GM08714 (cell line): ENCODE data around the gene SPPL2C.

Source experiments
- H3K4me3 ChIP-seq: fragments of 200-500 bp; sonication (Bioruptor generic); 2 replicates; pipeline ENCODE4 v1.5.1; 2014; ENCODE audit warnings: mild to moderate bottlenecking, low read length, inconsistent platforms
- ZNF274 ChIP-seq: IDR thresholded peaks from 2 replicates; pipeline ENCODE4 v1.6.1; 2012; ENCODE audit warnings: mild to moderate bottlenecking, low read depth, low read length

The SPPL2C gene

DNA sequence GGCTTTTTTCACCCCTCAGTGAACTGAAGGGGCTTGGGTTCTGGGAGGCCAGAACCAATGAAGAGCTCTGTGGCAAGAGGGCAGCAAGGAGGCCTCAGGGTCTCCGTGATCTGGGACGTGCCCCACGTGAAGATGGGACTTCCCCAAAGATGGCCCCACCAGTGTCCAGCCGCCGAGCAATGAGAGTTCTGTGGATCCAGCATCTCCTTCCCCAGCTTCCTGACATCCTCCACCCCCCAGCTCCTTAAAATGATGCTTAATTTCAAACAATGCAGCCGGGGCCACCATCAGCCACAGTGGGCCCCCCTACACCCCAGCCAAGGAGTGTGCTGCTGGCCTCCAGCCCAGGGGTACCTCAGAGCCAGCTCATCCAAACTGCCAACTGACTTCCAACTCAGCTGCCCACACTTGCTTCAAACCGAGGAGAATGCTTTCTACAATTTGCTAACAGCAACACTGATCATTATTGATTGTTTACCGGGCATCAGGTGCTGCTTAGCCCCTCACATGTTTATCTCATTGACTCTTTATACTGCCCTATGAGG is 5.9 kb upstream of the SPPL2C start:
- no peak for TF ChIP-seq ZNF274
- H3K4me3 ChIP-seq, result no peak overlapping the region

DNA sequence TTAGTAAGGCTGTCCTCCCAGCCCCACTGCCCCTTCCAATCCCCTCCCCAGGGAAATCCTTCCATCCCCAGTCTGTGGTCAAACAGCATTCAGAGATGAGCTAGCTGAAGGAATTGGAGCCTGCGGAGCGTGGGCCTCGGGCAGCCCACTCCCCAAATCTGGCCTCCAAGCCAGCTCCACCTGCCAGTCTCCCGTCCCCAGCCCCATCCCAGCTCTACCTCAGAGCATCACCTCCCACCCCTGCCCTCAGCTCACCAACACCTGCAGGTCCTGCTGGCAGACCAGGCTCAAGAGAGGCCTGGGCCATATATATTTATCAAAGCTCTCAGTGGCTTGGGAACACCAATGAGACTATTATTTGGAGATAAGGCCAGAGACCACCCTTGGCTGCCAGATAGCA is 5.2 kb upstream of the SPPL2C start:
- no peak for TF ChIP-seq ZNF274

GRCh38 chr17:45841186-45841585 is 3.5 kb upstream of the SPPL2C start:
- TF ChIP-seq ZNF274, result no peak
- no peak overlapping the region for H3K4me3 ChIP-seq

More for the DNA sequence above, 5.2 kb upstream of the SPPL2C start:
- no peak overlapping the region for H3K4me3 ChIP-seq

DNA sequence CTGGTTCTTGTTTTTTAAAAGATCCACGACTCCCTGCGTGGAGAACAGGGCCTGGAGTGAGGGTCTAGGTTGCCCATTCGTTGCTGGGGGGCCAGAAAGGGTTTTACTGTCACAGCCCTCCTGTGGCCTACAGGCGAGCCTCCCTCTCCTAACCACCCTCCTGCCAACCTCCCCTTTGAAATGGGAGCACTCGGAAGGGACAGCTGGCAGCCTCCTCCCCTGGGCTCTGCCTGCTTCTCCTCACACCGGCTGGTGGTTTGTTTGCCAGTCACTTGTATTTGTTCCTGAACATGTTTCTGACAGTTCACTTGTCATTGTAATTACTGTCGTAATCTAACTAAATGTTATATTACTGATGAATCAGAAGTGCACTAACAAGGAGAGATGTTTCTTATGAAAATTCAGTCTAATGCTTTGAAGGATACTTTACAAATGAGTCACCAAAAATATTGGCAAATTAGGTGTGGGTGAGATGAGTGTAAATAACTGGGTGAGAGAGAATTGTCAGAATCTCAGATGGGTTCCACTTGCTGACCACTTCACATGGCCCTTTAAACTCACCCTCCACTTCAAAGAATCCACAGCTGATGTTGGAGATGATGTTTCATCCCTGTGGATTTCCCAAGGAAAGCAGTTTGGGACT is 2.7 kb upstream of the SPPL2C start:
- TF ChIP-seq ZNF274, result no peak
- no peak overlapping the region for H3K4me3 ChIP-seq

DNA sequence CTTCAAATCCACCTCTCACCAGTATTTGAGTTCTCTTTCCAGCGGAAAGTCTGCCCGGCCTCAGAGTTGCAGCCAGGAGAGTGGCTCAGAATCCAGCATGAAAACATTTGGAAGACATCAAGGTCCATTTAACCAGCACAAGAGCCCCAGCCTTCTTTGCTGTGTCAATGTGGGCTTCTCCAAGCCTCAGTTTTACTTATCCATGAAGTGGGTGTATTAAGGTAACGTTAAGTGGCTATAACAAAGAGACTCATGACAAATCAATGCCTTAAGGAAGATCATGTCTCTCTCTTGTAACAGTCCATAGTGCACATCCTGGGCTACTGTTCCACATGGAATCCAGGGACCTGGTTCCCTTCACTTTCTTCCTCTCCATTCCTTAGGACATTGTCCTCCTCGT is 959 bp upstream of the SPPL2C start:
- no peak for TF ChIP-seq ZNF274
- H3K4me3 ChIP-seq, result no peak overlapping the region

DNA sequence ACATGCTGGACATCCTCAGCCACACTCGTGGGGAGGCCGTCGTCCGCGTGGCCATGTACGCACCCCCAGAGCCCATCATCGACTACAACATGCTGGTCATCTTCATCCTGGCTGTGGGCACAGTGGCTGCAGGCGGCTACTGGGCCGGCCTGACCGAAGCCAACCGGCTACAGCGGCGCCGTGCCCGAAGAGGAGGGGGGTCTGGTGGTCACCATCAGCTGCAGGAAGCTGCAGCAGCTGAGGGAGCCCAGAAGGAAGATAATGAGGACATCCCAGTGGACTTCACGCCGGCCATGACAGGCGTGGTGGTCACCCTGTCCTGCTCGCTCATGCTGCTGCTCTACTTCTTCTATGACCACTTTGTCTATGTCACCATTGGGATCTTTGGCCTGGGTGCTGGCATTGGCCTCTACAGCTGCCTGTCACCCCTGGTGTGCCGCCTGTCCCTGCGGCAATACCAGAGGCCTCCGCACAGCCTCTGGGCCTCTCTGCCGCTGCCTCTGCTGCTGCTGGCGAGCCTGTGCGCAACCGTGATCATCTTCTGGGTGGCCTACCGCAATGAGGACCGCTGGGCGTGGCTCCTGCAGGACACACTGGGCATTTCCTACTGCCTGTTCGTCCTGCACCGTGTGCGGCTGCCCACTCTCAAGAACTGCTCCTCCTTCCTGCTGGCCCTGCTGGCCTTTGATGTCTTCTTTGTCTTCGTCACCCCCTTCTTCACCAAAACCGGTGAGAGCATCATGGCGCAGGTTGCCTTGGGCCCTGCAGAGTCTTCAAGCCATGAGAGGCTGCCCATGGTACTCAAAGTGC is 900 bp downstream of the SPPL2C start:
- no peak for TF ChIP-seq ZNF274
- no peak overlapping the region for H3K4me3 ChIP-seq

GRCh38 chr17:45846223-45846622 is 1.5 kb downstream of the SPPL2C start:
- TF ChIP-seq ZNF274, result no peak
- H3K4me3 ChIP-seq, result no peak overlapping the region

- no peak overlapping the region for H3K4me3 ChIP-seq
- TF ChIP-seq ZNF274, result no peak
Observed at GRCh38 chr17:45846646-45847045, 2.0 kb downstream of the SPPL2C start.

DNA sequence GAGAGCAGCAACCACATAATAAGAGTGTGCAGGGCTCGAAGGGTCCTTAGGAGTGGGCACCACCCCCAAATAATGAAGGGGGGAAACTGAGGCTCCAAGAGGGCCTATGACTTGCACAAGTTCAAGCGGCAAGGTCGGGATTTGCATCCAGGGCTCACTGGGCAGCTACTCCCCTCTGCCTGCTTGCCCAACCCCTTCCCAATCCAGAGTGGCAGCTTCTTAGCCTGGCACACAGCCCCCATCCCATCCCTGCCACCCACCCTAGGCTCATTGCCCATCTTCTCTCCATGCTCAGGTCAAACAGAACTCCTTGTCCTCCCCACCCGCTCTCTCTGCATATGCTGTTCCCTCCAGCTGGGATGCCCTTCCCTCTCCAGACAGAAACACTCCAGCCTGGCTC is 2.4 kb downstream of the SPPL2C start:
- no peak overlapping the region for H3K4me3 ChIP-seq
- TF ChIP-seq ZNF274, result no peak

- TF ChIP-seq ZNF274, result no peak
- H3K4me3 ChIP-seq, result no peak overlapping the region
Observed at GRCh38 chr17:45847747-45848146, 3.1 kb downstream of the SPPL2C start.

DNA sequence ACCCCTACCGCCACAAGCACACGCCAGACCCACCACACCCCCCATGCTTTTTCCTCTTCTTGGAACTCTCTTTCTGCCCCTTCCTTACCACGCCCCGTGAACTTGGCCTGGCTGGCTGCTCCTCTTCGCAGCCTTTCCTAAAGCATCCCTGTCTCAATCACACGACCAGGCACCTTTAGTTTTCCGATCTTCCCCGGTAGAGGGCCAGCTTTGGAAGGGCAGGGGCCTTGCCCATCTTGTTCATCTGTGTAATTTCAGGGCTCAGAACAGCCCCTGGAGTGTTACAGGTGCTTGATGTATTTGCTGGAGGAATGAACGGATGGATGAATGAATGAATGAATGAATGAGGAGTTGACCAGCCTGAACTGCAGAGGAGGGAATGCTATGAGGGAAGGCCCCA is 3.7 kb downstream of the SPPL2C start:
- TF ChIP-seq ZNF274, result no peak

GRCh38 chr17:45848868-45849535 is 4.3 kb downstream of the SPPL2C start:
- TF ChIP-seq ZNF274, result no peak
- no peak overlapping the region for H3K4me3 ChIP-seq

More for the DNA sequence above, 3.7 kb downstream of the SPPL2C start:
- H3K4me3 ChIP-seq, result no peak overlapping the region

GRCh38 chr17:45849536-45849990 is 4.9 kb downstream of the SPPL2C start:
- TF ChIP-seq ZNF274, result no peak
- no peak overlapping the region for H3K4me3 ChIP-seq

- no peak overlapping the region for H3K4me3 ChIP-seq
- no peak for TF ChIP-seq ZNF274
Observed at GRCh38 chr17:45850011-45850410, 5.3 kb downstream of the SPPL2C start.

DNA sequence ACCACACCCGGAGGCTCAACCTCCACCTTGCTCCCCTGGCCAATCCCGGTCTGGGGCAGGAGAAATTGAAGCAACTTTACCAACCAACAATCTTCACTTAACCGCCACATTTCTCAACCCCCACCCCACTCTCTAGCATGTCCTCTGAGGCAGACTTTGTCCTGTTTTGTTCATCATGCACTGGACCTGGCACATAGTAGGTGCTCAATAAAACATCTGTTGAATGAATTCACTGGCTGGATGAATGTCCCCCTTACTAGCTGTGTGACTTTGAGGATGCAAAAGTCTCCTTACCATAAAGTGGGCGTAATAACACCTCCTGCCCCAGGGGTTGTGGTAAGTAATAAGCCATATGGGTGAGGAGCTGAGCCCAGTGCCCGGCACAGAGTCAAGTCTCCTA is 5.8 kb downstream of the SPPL2C start:
- no peak overlapping the region for H3K4me3 ChIP-seq
- TF ChIP-seq ZNF274, result no peak

DNA sequence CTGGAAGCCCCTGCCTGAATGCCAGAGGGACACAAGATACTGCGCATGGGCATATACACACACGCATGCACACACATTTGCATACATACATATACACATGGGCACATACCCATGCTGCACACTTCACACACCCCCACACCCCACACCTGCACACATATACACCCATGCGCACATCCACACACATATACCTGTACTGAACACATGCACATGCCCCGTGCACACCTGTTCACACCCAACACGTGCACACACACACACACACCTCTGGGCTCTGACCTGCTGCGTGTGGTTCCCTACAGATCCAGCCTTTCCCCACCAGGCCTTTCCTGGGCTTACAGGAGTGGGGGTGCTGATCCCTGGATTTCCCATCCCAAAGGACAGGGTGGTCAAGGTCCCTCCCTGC is 6.3 kb downstream of the SPPL2C start:
- no peak overlapping the region for H3K4me3 ChIP-seq
- TF ChIP-seq ZNF274, result no peak
